Endothelial cell of umbilical vein (primary cell): Measurements from ENCODE around the gene CTR9.

Source experiments
- EZH2 ChIP-seq: IDR thresholded peaks from 2 replicates; pipeline ENCODE4 v1.6.1; 2012; ENCODE audit warnings: borderline replicate concordance, low read depth, mild to moderate bottlenecking, moderate library complexity, low read length, inconsistent platforms; ENCODE audit not compliant: severe bottlenecking
- TF ChIP-seq, protein P1 (sequence below), 2 donors: IDR thresholded peaks; 1 replicate in 1 of 2; 2 replicates in 1 of 2; pipeline ENCODE4 v1.5.1; 2011; ENCODE audit warnings: low read length in 2 of 2, mild to moderate bottlenecking in 2 of 2, moderate library complexity in 2 of 2, control low read depth in 1 of 2, inconsistent platforms in 1 of 2, low read depth in 1 of 2; ENCODE audit not compliant: insufficient read depth in 1 of 2; ENCODE audit errors: extremely low read depth in 1 of 2

DNA sequence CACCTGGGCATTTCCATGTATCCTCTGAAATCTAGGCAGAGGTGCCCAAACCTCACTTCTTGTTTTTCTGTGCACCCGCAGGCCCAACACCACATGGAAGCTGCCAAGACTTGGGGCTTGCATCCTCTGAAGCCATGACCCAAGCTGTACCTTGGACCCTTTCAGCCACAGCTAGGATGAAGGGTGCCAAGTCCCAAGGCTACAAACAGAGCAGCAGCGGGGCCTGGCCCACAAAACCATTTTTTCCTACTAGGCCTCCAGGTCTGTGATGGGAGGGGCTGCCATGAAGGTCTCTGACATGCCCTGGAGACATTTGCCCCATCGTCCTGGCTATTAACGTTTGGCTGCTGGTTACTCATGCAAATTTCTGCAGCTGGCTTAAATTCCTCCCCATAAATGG is 78.1 kb downstream of the CTR9 start:
- TF ChIP-seq EZH2 = no peak
- TF ChIP-seq, protein P1, sequence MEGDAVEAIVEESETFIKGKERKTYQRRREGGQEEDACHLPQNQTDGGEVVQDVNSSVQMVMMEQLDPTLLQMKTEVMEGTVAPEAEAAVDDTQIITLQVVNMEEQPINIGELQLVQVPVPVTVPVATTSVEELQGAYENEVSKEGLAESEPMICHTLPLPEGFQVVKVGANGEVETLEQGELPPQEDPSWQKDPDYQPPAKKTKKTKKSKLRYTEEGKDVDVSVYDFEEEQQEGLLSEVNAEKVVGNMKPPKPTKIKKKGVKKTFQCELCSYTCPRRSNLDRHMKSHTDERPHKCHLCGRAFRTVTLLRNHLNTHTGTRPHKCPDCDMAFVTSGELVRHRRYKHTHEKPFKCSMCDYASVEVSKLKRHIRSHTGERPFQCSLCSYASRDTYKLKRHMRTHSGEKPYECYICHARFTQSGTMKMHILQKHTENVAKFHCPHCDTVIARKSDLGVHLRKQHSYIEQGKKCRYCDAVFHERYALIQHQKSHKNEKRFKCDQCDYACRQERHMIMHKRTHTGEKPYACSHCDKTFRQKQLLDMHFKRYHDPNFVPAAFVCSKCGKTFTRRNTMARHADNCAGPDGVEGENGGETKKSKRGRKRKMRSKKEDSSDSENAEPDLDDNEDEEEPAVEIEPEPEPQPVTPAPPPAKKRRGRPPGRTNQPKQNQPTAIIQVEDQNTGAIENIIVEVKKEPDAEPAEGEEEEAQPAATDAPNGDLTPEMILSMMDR (IDR thresholded peaks at IDR 0.05; ENCODE audit: extremely low read depth in 1 of 2, insufficient read depth in 1 of 2, low read depth in 1 of 2, low read length in 2 of 2) = no peak
